Nephron (organoid): ENCODE measurements around the gene TBC1D10A.

ENCODE experiments used
- H3K27ac Mint-ChIP-seq, 3 experiments: 2 replicates each; pipeline ENCODE4 v1.8.0; 2020; ENCODE audit warnings: mixed read lengths in 3 of 3, mild to moderate bottlenecking in 2 of 3, moderate library complexity in 1 of 3
- H3K27me3 Mint-ChIP-seq: 2 replicates; pipeline ENCODE4 v1.8.0; 2021; ENCODE audit warnings: low read depth, mild to moderate bottlenecking, moderate library complexity, mixed read lengths
- H3K36me3 Mint-ChIP-seq: 2 replicates; pipeline ENCODE4 v1.8.0; 2020; ENCODE audit warnings: low read depth, mixed read lengths
- H3K4me1 Mint-ChIP-seq: 2 replicates; pipeline ENCODE4 v1.8.0; 2020; ENCODE audit warnings: mixed read lengths
- H3K4me3 Mint-ChIP-seq, 3 experiments: 2 replicates each; pipeline ENCODE4 v1.8.0; 2020; ENCODE audit warnings: mild to moderate bottlenecking in 3 of 3, mixed read lengths in 3 of 3, moderate library complexity in 2 of 3
- H3K9me3 Mint-ChIP-seq: 2 replicates; pipeline ENCODE4 v1.8.0; 2020; ENCODE audit warnings: mixed read lengths
- TF ChIP-seq, protein P1 (sequence below), 3 experiments: fragments of 200-600 bp; sonication (generic); IDR thresholded peaks; one replicate each; pipeline ENCODE4 v1.5.0; 2021; ENCODE audit warnings: antibody characterized with exemption in 3 of 3; ENCODE audit not compliant: unreplicated experiment in 3 of 3

Gene TBC1D10A

DNA sequence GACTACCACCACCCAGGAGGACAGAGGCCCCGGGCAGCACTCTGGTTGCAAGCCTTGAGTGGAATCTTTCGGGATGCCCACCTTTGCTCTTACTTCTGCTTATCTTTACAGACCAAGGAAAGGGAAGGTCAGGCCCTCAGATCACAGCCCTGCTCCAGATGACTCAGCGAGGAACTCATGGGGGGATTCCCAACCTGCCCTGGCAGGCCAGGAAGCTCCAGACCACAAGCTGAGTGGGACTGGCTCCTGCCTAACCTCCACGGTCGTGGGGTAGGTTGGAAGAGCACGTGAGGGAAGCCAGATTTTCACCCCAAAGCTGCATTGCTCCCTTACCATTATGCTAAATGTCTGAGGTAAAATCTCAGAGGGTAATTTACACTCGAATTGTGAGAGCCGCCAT lies 11.8 kb downstream of the TBC1D10A start:
- no peak overlapping the region for H3K27ac Mint-ChIP-seq
- H3K36me3 Mint-ChIP-seq: no peaks in the 10 kb centered on the region
- H3K4me1 Mint-ChIP-seq: peaks cover 30% of the 10 kb centered on the region
- no peak overlapping the region for H3K4me3 Mint-ChIP-seq
- no peaks in the 10 kb centered on the region for H3K9me3 Mint-ChIP-seq
- TF ChIP-seq, protein P1, sequence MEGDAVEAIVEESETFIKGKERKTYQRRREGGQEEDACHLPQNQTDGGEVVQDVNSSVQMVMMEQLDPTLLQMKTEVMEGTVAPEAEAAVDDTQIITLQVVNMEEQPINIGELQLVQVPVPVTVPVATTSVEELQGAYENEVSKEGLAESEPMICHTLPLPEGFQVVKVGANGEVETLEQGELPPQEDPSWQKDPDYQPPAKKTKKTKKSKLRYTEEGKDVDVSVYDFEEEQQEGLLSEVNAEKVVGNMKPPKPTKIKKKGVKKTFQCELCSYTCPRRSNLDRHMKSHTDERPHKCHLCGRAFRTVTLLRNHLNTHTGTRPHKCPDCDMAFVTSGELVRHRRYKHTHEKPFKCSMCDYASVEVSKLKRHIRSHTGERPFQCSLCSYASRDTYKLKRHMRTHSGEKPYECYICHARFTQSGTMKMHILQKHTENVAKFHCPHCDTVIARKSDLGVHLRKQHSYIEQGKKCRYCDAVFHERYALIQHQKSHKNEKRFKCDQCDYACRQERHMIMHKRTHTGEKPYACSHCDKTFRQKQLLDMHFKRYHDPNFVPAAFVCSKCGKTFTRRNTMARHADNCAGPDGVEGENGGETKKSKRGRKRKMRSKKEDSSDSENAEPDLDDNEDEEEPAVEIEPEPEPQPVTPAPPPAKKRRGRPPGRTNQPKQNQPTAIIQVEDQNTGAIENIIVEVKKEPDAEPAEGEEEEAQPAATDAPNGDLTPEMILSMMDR (IDR thresholded peaks at IDR 0.05; ENCODE audit: unreplicated experiment in 3 of 3): no peak
- peaks cover 5% of the 10 kb centered on the region for H3K27me3 Mint-ChIP-seq

DNA sequence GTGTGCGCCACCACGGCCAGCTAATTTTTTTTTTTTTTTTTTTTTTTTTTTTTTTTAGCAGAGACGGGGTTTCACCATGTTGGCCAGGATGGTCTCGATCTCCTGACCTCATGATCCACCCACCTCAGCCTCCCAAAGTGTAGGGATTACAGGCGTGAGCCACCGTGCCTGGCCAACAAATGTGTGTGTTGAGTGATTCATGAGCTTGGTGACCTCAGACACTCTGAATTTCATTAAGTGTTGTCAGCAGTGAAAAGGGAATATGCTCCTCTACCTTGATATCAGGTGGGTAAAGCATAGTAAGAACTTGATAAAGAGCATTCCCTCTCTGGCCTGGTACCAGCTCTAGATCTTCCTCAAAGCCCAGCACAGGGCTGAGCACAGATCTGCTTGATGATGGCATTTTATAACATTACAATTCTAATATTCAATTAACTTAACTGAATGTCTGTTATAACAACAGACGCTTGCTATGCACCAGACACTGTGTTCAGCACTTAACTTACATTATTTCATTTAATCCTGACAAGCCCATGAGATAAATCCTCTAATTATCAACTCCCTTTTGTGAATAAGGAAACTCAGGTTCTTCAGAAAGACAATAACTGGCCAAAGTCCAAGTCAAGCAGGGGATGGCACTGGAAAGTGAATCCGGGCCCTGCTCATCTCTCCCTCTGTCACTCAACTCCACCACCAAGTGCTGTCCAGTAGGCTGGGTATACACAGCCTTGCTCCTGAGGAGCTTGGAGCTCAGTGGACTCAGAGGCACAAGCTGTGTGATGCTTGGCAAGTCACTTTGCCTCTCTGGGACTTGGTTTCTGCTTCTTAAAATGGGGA lies 13.0 kb downstream of the TBC1D10A start:
- TF ChIP-seq, protein P1 (IDR thresholded peaks at IDR 0.05; ENCODE audit: unreplicated experiment in 3 of 3): no peak
- no peaks in the 10 kb centered on the region for H3K9me3 Mint-ChIP-seq
- H3K4me3 Mint-ChIP-seq: no peak overlapping the region
- peaks cover 5% of the 10 kb centered on the region for H3K27me3 Mint-ChIP-seq
- H3K27ac Mint-ChIP-seq: peak overlapping the region; percentile 16 to 52 (median 46)
- H3K4me1 Mint-ChIP-seq: peaks cover 31% of the 10 kb centered on the region
- no peaks in the 10 kb centered on the region for H3K36me3 Mint-ChIP-seq

DNA sequence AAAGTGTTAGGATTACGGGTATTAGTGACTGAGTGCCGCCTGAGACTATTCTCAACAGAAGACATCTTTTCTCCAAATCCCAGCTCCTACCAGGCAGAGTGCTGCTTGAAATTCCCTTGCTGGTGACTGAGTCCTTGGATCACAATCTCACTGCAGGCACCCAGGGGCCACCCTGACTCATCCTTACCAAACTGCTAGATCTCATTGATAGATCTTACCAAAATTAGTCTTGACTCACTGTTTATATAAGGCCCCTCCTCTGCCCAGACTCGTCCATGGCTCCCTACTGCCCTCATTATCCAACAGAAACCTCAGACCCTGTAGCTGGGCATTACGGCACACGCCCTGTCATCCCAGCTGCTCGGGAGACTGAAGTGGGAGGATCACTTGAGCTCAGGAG lies 14.7 kb downstream of the TBC1D10A start:
- Mint-ChIP-seq H3K27me3 (no peaks in the 10 kb centered on the region), H3K27ac (peak overlapping the region in 2 of 3 experiments; percentile 9 to 25)

DNA sequence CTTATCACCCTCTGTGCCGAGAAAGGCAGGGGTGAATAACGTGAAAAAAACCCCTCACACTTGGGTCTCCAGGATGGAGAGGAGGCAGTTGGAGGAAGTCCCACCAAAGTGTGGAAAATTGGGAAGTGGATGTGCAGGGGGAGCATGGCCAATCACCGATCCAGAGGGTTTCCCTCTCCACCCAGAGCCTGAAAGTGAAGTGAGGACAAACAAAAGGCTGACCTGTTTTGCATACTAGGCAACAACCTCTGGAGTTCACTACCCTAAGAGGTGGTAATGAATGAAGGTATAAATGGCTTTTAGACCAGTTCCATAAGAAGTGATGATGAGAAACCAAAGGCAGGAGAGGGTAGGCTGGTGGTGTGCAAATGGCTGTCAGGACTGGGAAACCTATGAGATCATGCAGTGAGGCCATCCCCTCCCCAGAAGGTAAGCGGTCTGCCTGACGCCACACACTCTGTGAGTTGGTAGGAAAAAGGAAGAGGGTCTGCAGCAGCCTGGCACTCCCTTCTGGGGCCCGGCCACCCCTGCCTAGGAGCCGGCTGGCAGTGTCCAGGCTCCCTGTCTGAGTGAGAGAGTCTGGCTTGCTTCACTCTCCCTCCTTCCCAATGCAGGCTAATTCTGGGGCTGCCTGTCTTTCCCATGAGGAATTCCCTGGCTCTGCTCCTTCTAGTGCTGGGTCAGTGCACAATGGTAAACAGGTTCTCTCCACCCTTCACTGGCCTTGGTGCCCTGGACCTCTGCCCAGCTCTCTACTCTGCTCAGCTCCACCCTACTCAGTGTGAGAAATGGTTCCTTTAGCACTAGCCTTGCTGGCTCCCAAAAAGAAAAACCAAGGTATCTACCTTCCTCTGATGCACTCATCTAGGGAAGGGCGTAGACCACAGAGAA lies 15.6 kb downstream of the TBC1D10A start:
- Mint-ChIP-seq H3K4me3 (peak overlapping the region in 1 of 3 experiments; percentile 3), H3K4me1 (peaks cover 53% of the 10 kb centered on the region), H3K27ac (peak overlapping the region; percentile 83 to 88 (median 87)), H3K27me3 (no peaks in the 10 kb centered on the region), H3K36me3 (no peaks in the 10 kb centered on the region), H3K9me3 (no peaks in the 10 kb centered on the region)
- TF ChIP-seq, protein P1 (IDR thresholded peaks at IDR 0.05; ENCODE audit: unreplicated experiment in 3 of 3): no peak

More for the DNA sequence above, 14.7 kb downstream of the TBC1D10A start:
- Mint-ChIP-seq H3K9me3 (no peaks in the 10 kb centered on the region), H3K36me3 (no peaks in the 10 kb centered on the region), H3K4me3 (no peak overlapping the region), H3K4me1 (peaks cover 45% of the 10 kb centered on the region)
- TF ChIP-seq, protein P1 (IDR thresholded peaks at IDR 0.05; ENCODE audit: unreplicated experiment in 3 of 3): no peak

DNA sequence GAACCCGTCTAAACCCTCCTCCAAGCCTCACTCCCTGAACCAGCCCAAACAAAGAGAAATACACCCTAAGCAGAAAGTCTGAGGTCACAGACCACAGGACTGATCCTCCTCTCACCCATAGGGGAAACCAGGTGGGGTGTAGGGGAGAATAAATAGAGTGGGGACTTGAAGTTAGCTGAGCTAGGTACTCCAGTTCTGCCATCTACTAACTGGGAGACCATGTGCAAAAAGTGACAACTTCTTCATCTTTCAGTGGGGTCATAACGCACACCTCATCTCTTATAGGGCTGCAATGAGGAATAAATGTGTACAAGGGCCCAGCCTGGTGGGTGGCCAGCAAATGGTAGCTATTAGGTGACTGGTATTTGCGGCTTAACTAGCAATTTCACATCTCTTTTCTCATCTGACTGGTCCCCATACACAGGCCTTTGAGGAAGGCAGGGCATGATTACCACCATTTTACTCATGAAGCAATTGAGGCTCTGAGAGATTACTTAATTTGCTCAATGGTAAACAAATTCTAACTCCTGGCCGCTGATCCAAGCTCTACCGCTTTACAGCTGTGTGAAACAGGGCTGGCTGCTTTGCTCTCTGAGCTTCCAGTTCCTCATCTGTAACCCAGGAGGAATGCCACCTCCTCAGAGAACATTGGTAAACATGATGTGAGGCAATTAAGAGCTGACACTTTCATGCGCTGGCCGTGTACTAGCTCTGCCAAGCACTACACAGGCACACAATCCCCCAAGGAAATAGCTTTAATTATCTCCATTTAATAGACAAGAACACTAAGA lies 16.6 kb downstream of the TBC1D10A start:
- Mint-ChIP-seq H3K4me1 (peaks cover 61% of the 10 kb centered on the region), H3K27ac (peak overlapping the region; percentile 83 to 88 (median 87)), H3K27me3 (no peaks in the 10 kb centered on the region), H3K36me3 (no peaks in the 10 kb centered on the region), H3K9me3 (no peaks in the 10 kb centered on the region), H3K4me3 (no peak overlapping the region)
- TF ChIP-seq, protein P1 (IDR thresholded peaks at IDR 0.05; ENCODE audit: unreplicated experiment in 3 of 3): no peak
